Gastrocnemius medialis (tissue), 4 donors: Measurements from ENCODE around the gene LDLRAD4. TPM values are rescaled to one million over a fixed set of nuclear protein-coding genes. Genes with fewer than 3 reads are reported as not detected.

Experiments used
- ATAC-seq, 2 donors: fragments of 150-250 bp; one replicate each; pipeline ENCODE4 v1.9.1; 2016
- DNase-seq, 2 donors: peaks; one replicate each; pipeline ENCODE4 v3.0.0-alpha.2; 2019
- H3K27ac ChIP-seq, 4 donors: fragments of 200-600 bp; sonication (generic); 1 replicate in 1 of 4; 2 replicates in 3 of 4; pipeline ENCODE4 v1.5.1; 2016 to 2018; ENCODE audit warnings: mild to moderate bottlenecking in 2 of 4, moderate library complexity in 1 of 4
- H3K27me3 ChIP-seq, 3 donors: fragments of 200-600 bp; sonication (generic) in 2 of 3; 1 replicate in 1 of 3; 2 replicates in 2 of 3; pipeline versions ENCODE4 v1.5.1 to v1.6.0; 2016 to 2019; ENCODE audit warnings: mild to moderate bottlenecking in 1 of 3, moderate library complexity in 1 of 3
- H3K36me3 ChIP-seq, 2 donors: fragments of 200-600 bp; sonication (generic) in 1 of 2; one replicate each; pipeline ENCODE4 v1.5.1; 2017 to 2018
- H3K4me1 ChIP-seq, 2 donors: fragments of 200-600 bp; sonication (generic) in 1 of 2; one replicate each; pipeline ENCODE4 v1.5.1; 2016 to 2017; ENCODE audit warnings: mild to moderate bottlenecking in 2 of 2
- H3K4me3 ChIP-seq, 4 donors: fragments of 200-600 bp; sonication (generic) in 3 of 4; 1 replicate in 1 of 4; 2 replicates in 3 of 4; pipeline ENCODE4 v1.5.1; 2016 to 2019; ENCODE audit warnings: mild to moderate bottlenecking in 2 of 4
- H3K9me3 ChIP-seq, 3 donors: fragments of 200-600 bp; sonication (generic) in 2 of 3; 1 replicate in 1 of 3; 2 replicates in 2 of 3; pipeline ENCODE4 v1.5.1; 2016 to 2019
- POLR2A ChIP-seq, 2 donors: fragments of 450-650 bp; IDR thresholded peaks; one replicate each; pipeline ENCODE4 v1.6.1; 2017; ENCODE audit warnings: antibody characterized with exemption in 2 of 2, mild to moderate bottlenecking in 2 of 2, moderate library complexity in 2 of 2
- in situ Hi-C, 4 donors: fragments of 200-750 bp; cut with MboI; loops; one replicate each; pipeline versions ENCODE4 v1.15.0 to v1.8.0; 2017; ENCODE audit warnings: low sequenced_read_pairs in 4 of 4
- intact Hi-C: fragments of 100-400 bp; cut with DNase I; formaldehyde crosslinking; loops from one replicate; pipeline ENCODE4 v1.15.1; 2023; ENCODE audit warnings: low total_unique reads
- total RNA-seq, 4 donors: library from RNA; depleted of rRNA; stranded (reverse); fragments of >200 nt; gene quantifications; one replicate each; pipeline versions ENCODE4 v1.1.0 to v1.2.3, GENCODE V29; 2016
- TF ChIP-seq, protein P1 (sequence below), 5 experiments: fragments of 450-650 bp in 3 of 5; fragments of 200-600 bp in 2 of 5; sonication (generic) in 2 of 5; IDR thresholded peaks in 4 of 5; conservative IDR thresholded peaks in 1 of 5; 1 replicate in 4 of 5; 2 replicates in 1 of 5; pipeline ENCODE4 v1.5.1; 2016 to 2019; ENCODE audit warnings: antibody characterized with exemption in 5 of 5, mild to moderate bottlenecking in 3 of 5, moderate library complexity in 3 of 5

The LDLRAD4 gene
- total RNA-seq, 4 donors from 2014 or later: 3.9 to 11.1 (median 6.5) TPM

DNA sequence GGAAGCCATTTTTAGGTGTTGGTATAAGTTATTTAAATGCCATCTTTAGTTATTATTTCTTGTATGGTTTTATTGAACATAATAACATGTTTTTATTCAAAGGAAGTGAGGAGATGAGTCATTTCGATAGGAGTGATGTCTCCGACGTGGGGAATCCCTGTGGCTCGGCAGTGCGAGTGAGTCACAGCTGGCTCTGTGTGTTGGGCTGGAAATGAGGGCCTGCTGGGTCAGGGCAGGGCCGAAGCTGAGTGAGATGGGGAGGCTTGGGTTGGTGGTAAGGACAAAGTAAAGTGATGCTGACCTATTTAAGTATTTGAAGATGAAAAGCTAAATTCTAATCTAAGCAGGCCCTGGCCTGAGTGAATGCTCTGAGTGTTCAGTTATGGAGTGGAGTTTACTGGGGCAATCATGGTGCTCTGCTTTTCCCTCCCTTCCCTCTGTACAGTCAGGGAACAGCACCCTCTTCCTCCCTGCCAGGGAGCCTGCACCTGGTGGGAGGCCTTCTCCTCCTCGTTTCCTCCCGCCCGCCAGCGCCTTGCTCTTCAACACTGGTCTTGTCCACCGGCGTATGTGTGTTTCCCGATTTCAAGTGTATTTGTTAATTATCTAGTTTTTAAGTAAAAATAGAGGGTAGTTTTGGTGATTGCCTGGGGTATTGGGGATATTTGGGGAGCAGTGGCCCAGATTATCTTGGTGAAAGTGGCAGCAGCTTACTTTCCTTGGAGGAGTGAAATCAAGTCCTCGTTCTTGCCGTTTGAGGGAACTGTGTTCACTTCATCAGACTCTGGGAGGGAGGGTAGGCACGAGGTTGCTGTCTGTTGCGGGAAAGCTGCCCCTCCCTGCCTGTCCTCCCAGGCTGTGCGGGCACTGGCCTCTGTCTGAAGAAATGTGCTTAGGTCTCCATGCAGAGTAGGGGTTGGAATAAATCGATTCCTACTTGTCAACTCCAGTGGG is 157.0 kb downstream of the LDLRAD4 start:
- ATAC-seq (peak in 1 of 2 donors; percentile 41), DNase-seq (peak; percentile 28 to 38)
- Histone ChIP-seq H3K9me3 (no peaks in the 10 kb centered on the region), H3K27me3 (no peaks in the 10 kb centered on the region), H3K27ac (peak overlapping the region; percentile 14 to 35 (median 22)), H3K36me3 (no peaks in the 10 kb centered on the region), H3K4me3 (no peak overlapping the region), H3K4me1 (peaks cover 44 to 46% of the 10 kb centered on the region in 2 donors)
- intact Hi-C loops: loop anchor here (2.0 to 10.0 kb wide), 2 partner anchors 159 to 349 kb away; partner anchors contain the start of genes FAM210A and RNMT
- in situ Hi-C loops: no loop called here
- no peak for TF ChIP-seq POLR2A (IDR thresholded peaks at IDR 0.05)
- TF ChIP-seq, protein P1, sequence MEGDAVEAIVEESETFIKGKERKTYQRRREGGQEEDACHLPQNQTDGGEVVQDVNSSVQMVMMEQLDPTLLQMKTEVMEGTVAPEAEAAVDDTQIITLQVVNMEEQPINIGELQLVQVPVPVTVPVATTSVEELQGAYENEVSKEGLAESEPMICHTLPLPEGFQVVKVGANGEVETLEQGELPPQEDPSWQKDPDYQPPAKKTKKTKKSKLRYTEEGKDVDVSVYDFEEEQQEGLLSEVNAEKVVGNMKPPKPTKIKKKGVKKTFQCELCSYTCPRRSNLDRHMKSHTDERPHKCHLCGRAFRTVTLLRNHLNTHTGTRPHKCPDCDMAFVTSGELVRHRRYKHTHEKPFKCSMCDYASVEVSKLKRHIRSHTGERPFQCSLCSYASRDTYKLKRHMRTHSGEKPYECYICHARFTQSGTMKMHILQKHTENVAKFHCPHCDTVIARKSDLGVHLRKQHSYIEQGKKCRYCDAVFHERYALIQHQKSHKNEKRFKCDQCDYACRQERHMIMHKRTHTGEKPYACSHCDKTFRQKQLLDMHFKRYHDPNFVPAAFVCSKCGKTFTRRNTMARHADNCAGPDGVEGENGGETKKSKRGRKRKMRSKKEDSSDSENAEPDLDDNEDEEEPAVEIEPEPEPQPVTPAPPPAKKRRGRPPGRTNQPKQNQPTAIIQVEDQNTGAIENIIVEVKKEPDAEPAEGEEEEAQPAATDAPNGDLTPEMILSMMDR (IDR thresholded peaks at IDR 0.05 in 4 of 5, conservative IDR thresholded peaks at IDR 0.05 in 1 of 5): no peak

DNA sequence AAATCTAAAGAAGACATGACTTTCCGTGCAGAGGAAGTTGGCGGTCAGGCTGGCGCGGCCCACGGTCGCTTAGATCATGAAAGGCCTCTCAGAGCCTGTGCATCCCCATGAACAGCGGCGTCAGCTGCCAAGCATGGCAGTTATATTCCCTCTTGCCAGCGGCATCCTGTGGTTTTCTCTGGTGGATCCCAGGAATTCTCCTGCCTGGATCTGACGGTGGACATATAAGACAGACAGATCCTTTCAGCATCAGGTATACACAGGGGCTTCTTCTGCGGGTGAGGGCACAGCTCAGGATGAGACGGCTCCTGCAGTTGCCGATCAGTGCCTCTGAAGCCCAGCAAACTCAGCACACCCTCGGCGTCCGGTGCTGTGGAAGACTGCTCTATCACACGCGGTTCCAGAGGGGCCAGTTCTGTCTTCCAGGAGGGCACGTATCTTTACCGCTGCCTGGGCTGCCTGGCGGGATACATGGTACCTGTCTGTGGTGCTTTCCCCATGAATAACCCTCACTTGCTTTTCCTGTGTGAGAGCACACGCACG is 157.8 kb downstream of the LDLRAD4 start:
- DNase-seq (no peak), ATAC-seq (no peak)
- peak overlapping the region in 1 of 4 donors; percentile 30 for H3K27ac ChIP-seq

DNA sequence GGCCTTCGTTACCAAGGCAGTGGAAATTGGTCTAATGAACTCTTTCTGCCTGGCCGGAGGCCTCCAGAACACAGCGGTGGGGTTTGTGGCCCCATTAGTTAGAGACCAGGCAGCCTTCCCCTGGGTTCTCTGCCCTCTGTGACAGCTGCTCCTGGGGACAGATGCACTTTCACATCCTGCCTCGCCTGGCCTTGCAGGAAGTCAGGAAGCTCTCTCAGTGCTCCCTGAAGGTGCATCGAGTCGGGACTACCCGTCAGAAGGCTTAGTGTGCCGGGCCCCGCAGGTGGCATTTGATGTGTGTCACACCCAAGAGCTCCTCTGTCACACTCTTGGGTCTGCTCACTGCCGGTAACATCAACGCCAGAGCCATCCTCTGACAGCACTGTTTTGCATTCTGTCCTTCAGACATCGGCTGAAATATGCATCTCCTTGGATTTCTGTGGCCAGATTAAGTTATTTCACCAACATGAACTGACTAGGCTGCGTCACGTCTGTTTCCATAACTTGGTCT is 158.3 kb downstream of the LDLRAD4 start:
- DNase-seq: no peak
- in situ Hi-C loops (no loop called here), intact Hi-C loops (loop anchor here (2.0 to 10.0 kb wide), 2 partner anchors 160 to 348 kb away; partner anchors contain the start of genes FAM210A and RNMT)
- no peak overlapping the region for H3K4me3 ChIP-seq
- TF ChIP-seq POLR2A (IDR thresholded peaks at IDR 0.05): no peak
- TF ChIP-seq, protein P1 (IDR thresholded peaks at IDR 0.05 in 4 of 5, conservative IDR thresholded peaks at IDR 0.05 in 1 of 5): no peak
- peaks cover 53 to 55% of the 10 kb centered on the region in 2 donors for H3K4me1 ChIP-seq
- H3K27me3 ChIP-seq: no peaks in the 10 kb centered on the region
- peak overlapping the region in 2 of 4 donors; percentile 30 to 48 for H3K27ac ChIP-seq
- H3K9me3 ChIP-seq: no peaks in the 10 kb centered on the region
- no peak for ATAC-seq
- no peaks in the 10 kb centered on the region for H3K36me3 ChIP-seq

More for the DNA sequence above, 157.8 kb downstream of the LDLRAD4 start:
- H3K9me3 ChIP-seq: no peaks in the 10 kb centered on the region
- H3K4me3 ChIP-seq: no peak overlapping the region
- no peaks in the 10 kb centered on the region for H3K36me3 ChIP-seq
- no peaks in the 10 kb centered on the region for H3K27me3 ChIP-seq
- peaks cover 50% of the 10 kb centered on the region in 2 donors for H3K4me1 ChIP-seq
- in situ Hi-C loops (no loop called here), intact Hi-C loops (loop anchor here (2.0 to 10.0 kb wide), 2 partner anchors 160 to 348 kb away; partner anchors contain the start of genes FAM210A and RNMT)
- TF ChIP-seq, protein P1 (IDR thresholded peaks at IDR 0.05 in 4 of 5, conservative IDR thresholded peaks at IDR 0.05 in 1 of 5): no peak
- no peak for TF ChIP-seq POLR2A (IDR thresholded peaks at IDR 0.05)

DNA sequence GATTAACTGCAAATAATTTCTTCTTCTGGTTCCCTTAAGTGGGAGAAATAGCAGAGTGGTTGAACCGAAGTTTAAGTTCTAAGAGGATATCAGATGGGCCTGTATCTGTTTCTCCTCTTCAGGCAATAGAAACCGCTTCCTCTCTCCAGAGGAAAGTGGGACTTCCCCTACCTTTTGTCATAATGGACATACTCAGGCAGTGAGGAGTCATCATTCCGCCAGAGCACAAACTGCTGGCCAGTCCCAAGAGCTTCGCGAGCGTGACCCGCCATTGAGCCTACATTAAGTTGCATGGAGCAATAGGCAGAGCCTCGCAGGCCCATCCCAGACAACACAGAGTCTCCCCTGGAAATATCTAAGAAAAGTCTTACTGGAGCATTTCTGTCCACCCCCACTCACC is 158.9 kb downstream of the LDLRAD4 start:
- ATAC-seq (peak; percentile 22 to 40), DNase-seq (peak in 1 of 2 donors; percentile 34)
- Histone ChIP-seq H3K4me1 (peaks cover 55 to 57% of the 10 kb centered on the region in 2 donors), H3K36me3 (no peaks in the 10 kb centered on the region), H3K4me3 (no peak overlapping the region), H3K27me3 (no peaks in the 10 kb centered on the region), H3K27ac (peak overlapping the region in 2 of 4 donors; percentile 30 to 48), H3K9me3 (no peaks in the 10 kb centered on the region)
- TF ChIP-seq POLR2A (IDR thresholded peaks at IDR 0.05): no peak
- TF ChIP-seq, protein P1 (IDR thresholded peaks at IDR 0.05 in 4 of 5, conservative IDR thresholded peaks at IDR 0.05 in 1 of 5): no peak
- in situ Hi-C loops: no loop called here
- intact Hi-C loops: loop anchor here (2.0 to 10.0 kb wide), 2 partner anchors 161 to 347 kb away; partner anchors contain the start of genes FAM210A and RNMT
